Choroid plexus epithelial cell (primary cell): ENCODE results near the gene USP25.
A peak's percentile ranks its signal among the peaks of the same experiment; 100 is the strongest.

Experiments used
- DNase-seq: peaks from one replicate; pipeline ENCODE4 v3.0.0-alpha.2; 2010; ENCODE audit warnings: low read depth
- H3K4me3 ChIP-seq: 2 replicates; pipeline ENCODE4 v1.5.1; 2011; ENCODE audit warnings: low read depth, mild to moderate bottlenecking, control low read depth, low read length, moderate library complexity
- CTCF ChIP-seq: conservative IDR thresholded peaks from 2 replicates; pipeline ENCODE4 v1.5.1; 2011; ENCODE audit warnings: low read depth, mild to moderate bottlenecking, control low read depth, inconsistent platforms, low read length, moderate library complexity

Gene USP25

GRCh38 chr21:15749082-15749860 lies 19.5 kb downstream of the USP25 start:
- H3K4me3 ChIP-seq, result no peak overlapping the region
- no peak for DNase-seq
- no peak for TF ChIP-seq CTCF

GRCh38 chr21:15749861-15750159 lies 20.0 kb downstream of the USP25 start:
- H3K4me3 ChIP-seq, result no peak overlapping the region
- TF ChIP-seq CTCF, result no peak
- DNase-seq, result peak; percentile 47

- no peak overlapping the region for H3K4me3 ChIP-seq
- TF ChIP-seq CTCF, result no peak
- no peak for DNase-seq
These were observed 21.3 kb downstream of the USP25 start for GRCh38 chr21:15751037-15751436.

GRCh38 chr21:15751546-15751945 lies 21.8 kb downstream of the USP25 start:
- H3K4me3 ChIP-seq, result no peak overlapping the region
- TF ChIP-seq CTCF, result no peak
- no peak for DNase-seq

- no peak for DNase-seq
- no peak overlapping the region for H3K4me3 ChIP-seq
- TF ChIP-seq CTCF, result no peak
These were observed 23.1 kb downstream of the USP25 start for GRCh38 chr21:15752763-15753407.

- no peak overlapping the region for H3K4me3 ChIP-seq
- TF ChIP-seq CTCF, result no peak
- no peak for DNase-seq
These were observed 24.0 kb downstream of the USP25 start for GRCh38 chr21:15753741-15754140.

- DNase-seq, result peak; percentile 69
- no peak overlapping the region for H3K4me3 ChIP-seq
- no peak for TF ChIP-seq CTCF
These were observed 24.9 kb downstream of the USP25 start for GRCh38 chr21:15754640-15755039.
